HCT116 (cell line): Measurements from ENCODE around the gene GATC. TPM values are rescaled to one million over a fixed set of nuclear protein-coding genes. Genes with fewer than 3 reads are reported as not detected.

Experiments
- ATAC-seq: fragments of 200-7000 bp; cut with Tn5 transposase; 2 replicates; pipeline ENCODE4 v1.9.1; 2020; ENCODE audit warnings: mild to moderate bottlenecking, moderate library complexity
- BruUV-seq: library from RNA; stranded (reverse); fragments of 400-500 nt; replicated peaks from 2 replicates; lab custom pipeline; 2021; lab: Mats Ljungman, UMichigan
- CTCF ChIA-PET: fragments of 300-600 bp; sonication (Branson Sonifier 250); formaldehyde crosslinking; loops from one replicate; lab custom pipeline; 2021; ENCODE audit warnings: antibody characterized with exemption; lab: Charles Lee
- POLR2A ChIA-PET: fragments of 300-600, 350-600 bp; sonication (Branson Sonifier 250); formaldehyde crosslinking; loops from one replicate; lab custom pipeline; 2021; ENCODE audit warnings: antibody characterized with exemption; lab: Charles Lee
- RAD21 ChIA-PET, 2 experiments: fragments of 300-600 bp; sonication (Branson Sonifier 250); formaldehyde crosslinking; loops; one replicate each; lab custom pipeline; 2023; ENCODE audit warnings: low total read pairs in 2 of 2; ENCODE audit not compliant: uncharacterized antibody in 2 of 2, unreplicated experiment in 2 of 2, low non-redundant PET in 1 of 2; lab: Charles Lee
- DNase-seq: peaks from one replicate; pipeline ENCODE4 v3.0.0-alpha.2; 2010; ENCODE audit warnings: low read depth, low spot score
- H2AFZ ChIP-seq: fragments of 200-600 bp; shearing (Covaris generic), sonication (generic); 2 replicates; pipeline ENCODE4 v1.6.1; 2017; ENCODE audit warnings: low read depth, mixed run types, mixed read lengths, antibody characterized with exemption, low read length; ENCODE audit not compliant: poor library complexity, severe bottlenecking
- H3K27ac ChIP-seq: 2 replicates; pipeline ENCODE4 v1.5.1; 2012; ENCODE audit warnings: low read depth, low read length
- H3K27me3 ChIP-seq: fragments of 200-600 bp; sonication (generic); 2 replicates; pipeline ENCODE4 v1.6.1; 2016; ENCODE audit warnings: mixed run types, low read length, mixed read lengths; ENCODE audit not compliant: insufficient read depth
- H3K36me3 ChIP-seq, 2 experiments: fragments of 200-500 bp in 1 of 2; fragments of 200-600 bp in 1 of 2; sonication (Bioruptor generic) in 1 of 2; sonication (generic) in 1 of 2; 2 replicates each; pipeline versions ENCODE4 v1.5.1 to v1.6.1; 2014 to 2016; ENCODE audit warnings: low read length in 2 of 2, inconsistent platforms in 1 of 2, mixed read lengths in 1 of 2, mixed run types in 1 of 2; ENCODE audit not compliant: insufficient read depth in 2 of 2, control insufficient read depth in 1 of 2
- H3K4me1 ChIP-seq, 2 experiments: fragments of 200-600 bp in 1 of 2; sonication (generic) in 1 of 2; 2 replicates each; pipeline versions ENCODE4 v1.5.1 to v1.6.1; 2012 to 2017; ENCODE audit warnings: low read length in 2 of 2, inconsistent platforms in 1 of 2, mild to moderate bottlenecking in 1 of 2, mixed read lengths in 1 of 2, mixed run types in 1 of 2, moderate library complexity in 1 of 2; ENCODE audit not compliant: insufficient read depth in 2 of 2, control insufficient read depth in 1 of 2
- H3K4me2 ChIP-seq: fragments of 200-600 bp; sonication (generic); 2 replicates; pipeline ENCODE4 v1.6.1; 2017; ENCODE audit warnings: mixed run types, low read length, mixed read lengths
- H3K4me3 ChIP-seq, 2 experiments: fragments of 200-600 bp in 1 of 2; sonication (generic) in 1 of 2; replicated peaks in 1 of 2; 2 replicates each; pipeline ENCODE4 v1.5.1; 2011 to 2016; ENCODE audit warnings: low read length in 2 of 2, control low read depth in 1 of 2, low read depth in 1 of 2, mild to moderate bottlenecking in 1 of 2, mixed read lengths in 1 of 2, mixed run types in 1 of 2
- H3K79me2 ChIP-seq: fragments of 200-600 bp; sonication (generic); 2 replicates; pipeline ENCODE4 v1.6.1; 2017; ENCODE audit warnings: mild to moderate bottlenecking, mixed run types, low read length, moderate library complexity, mixed read lengths; ENCODE audit not compliant: insufficient read depth
- H3K9ac ChIP-seq: fragments of 200-600 bp; sonication (generic); 2 replicates; pipeline ENCODE4 v1.6.1; 2016; ENCODE audit warnings: low read length, mixed read lengths
- H3K9me2 ChIP-seq: fragments of 200-600 bp; sonication (generic), shearing (Covaris generic); 2 replicates; pipeline ENCODE4 v1.6.1; 2017; ENCODE audit warnings: mixed run types, mild to moderate bottlenecking, moderate library complexity; ENCODE audit not compliant: insufficient read depth
- H3K9me3 ChIP-seq, 2 experiments: fragments of 200-500 bp in 1 of 2; fragments of 200-600 bp in 1 of 2; sonication (Bioruptor generic) in 1 of 2; sonication (generic) in 1 of 2; 2 replicates each; pipeline ENCODE4 v1.6.1; 2014 to 2017; ENCODE audit warnings: low read length in 2 of 2, mixed read lengths in 2 of 2, inconsistent platforms in 1 of 2, low read depth in 1 of 2, mild to moderate bottlenecking in 1 of 2, mixed run types in 1 of 2, moderate library complexity in 1 of 2; ENCODE audit not compliant: control insufficient read depth in 1 of 2, insufficient read depth in 1 of 2
- H4K20me1 ChIP-seq: fragments of 200-600 bp; sonication (generic), shearing (Covaris generic); 2 replicates; pipeline ENCODE4 v1.6.1; 2017; ENCODE audit warnings: mixed run types, mild to moderate bottlenecking, moderate library complexity; ENCODE audit not compliant: insufficient read depth
- CEBPB ChIP-seq: IDR thresholded peaks from 2 replicates; pipeline ENCODE4 v1.6.1; 2012; ENCODE audit warnings: low read depth
- ELF1 ChIP-seq: IDR thresholded peaks from 2 replicates; pipeline ENCODE4 v1.6.1; 2012; ENCODE audit warnings: low read depth, borderline replicate concordance
- EZH2 ChIP-seq: fragments of 200-600 bp; sonication (generic); IDR thresholded peaks from 2 replicates; pipeline ENCODE4 v1.6.1; 2017; ENCODE audit warnings: antibody characterized with exemption, mixed run types
- JUND ChIP-seq: IDR thresholded peaks from 2 replicates; pipeline ENCODE4 v1.6.1; 2012
- POLR2A ChIP-seq: IDR thresholded peaks from 2 replicates; pipeline ENCODE4 v1.7.0; 2011; ENCODE audit warnings: borderline replicate concordance; ENCODE audit not compliant: insufficient read depth, insufficient read length; ENCODE audit errors: extremely low read depth
- POLR2AphosphoS5 ChIP-seq: IDR thresholded peaks from 2 replicates; pipeline ENCODE4 v1.6.1; 2011; ENCODE audit warnings: mild to moderate bottlenecking, low read depth, low read length, moderate library complexity
- SIN3A ChIP-seq: IDR thresholded peaks from 2 replicates; pipeline ENCODE4 v1.6.1; 2012; ENCODE audit warnings: low read depth
- SRF ChIP-seq: IDR thresholded peaks from 2 replicates; pipeline ENCODE4 v1.6.1; 2012; ENCODE audit warnings: low read depth
- TCF7L2 ChIP-seq: IDR thresholded peaks from 2 replicates; pipeline ENCODE4 v1.7.0; 2011; ENCODE audit warnings: borderline replicate concordance, inconsistent platforms; ENCODE audit not compliant: insufficient read depth, insufficient read length; ENCODE audit errors: extremely low read depth
- YY1 ChIP-seq: IDR thresholded peaks from 2 replicates; pipeline ENCODE4 v1.6.1; 2011; ENCODE audit warnings: low read length, low read depth, moderate library complexity, mild to moderate bottlenecking; ENCODE audit not compliant: insufficient replicate concordance; ENCODE audit errors: extremely low read depth
- ZNF274 ChIP-seq: fragments of 200-500 bp; sonication (Bioruptor generic); IDR thresholded peaks from 2 replicates; pipeline ENCODE4 v1.6.1; 2014; ENCODE audit warnings: mild to moderate bottlenecking, low read depth, low read length, inconsistent platforms
- intact Hi-C: fragments of 100-400 bp; cut with micrococcal nuclease; formaldehyde crosslinking; loops from 2 replicates; pipeline ENCODE4 v1.10.0; 2022
- total RNA-seq: library from RNA; stranded (reverse); gene quantifications from one replicate; pipeline ENCODE4 v1.2.1, GENCODE V29; 2021; ENCODE audit not compliant: unreplicated experiment
- TF ChIP-seq, protein P1 (sequence below): IDR thresholded peaks from 2 replicates; pipeline ENCODE4 v1.6.1; 2012
- TF ChIP-seq, protein P2 (sequence below), 3 experiments: fragments of 200-600 bp in 1 of 3; sonication (generic) in 1 of 3; IDR thresholded peaks in 2 of 3; conservative IDR thresholded peaks in 1 of 3; 2 replicates each; pipeline ENCODE4 v1.5.1; 2012 to 2017; ENCODE audit warnings: low read depth in 2 of 3, low read length in 2 of 3, antibody characterized with exemption in 1 of 3, borderline replicate concordance in 1 of 3, control low read depth in 1 of 3, mild to moderate bottlenecking in 1 of 3, mixed read lengths in 1 of 3, mixed run types in 1 of 3, moderate library complexity in 1 of 3; ENCODE audit not compliant: insufficient read depth in 1 of 3
- TF ChIP-seq, protein P3 (sequence below): IDR thresholded peaks from 2 replicates; pipeline ENCODE4 v1.6.1; 2011; ENCODE audit warnings: mild to moderate bottlenecking, low read length, moderate library complexity; ENCODE audit not compliant: insufficient replicate concordance; ENCODE audit errors: extremely low read depth
- TF ChIP-seq, protein P4 (sequence below): IDR thresholded peaks from 2 replicates; pipeline ENCODE4 v1.6.1; 2012
- TF ChIP-seq, protein P5 (sequence below): IDR thresholded peaks from 2 replicates; pipeline ENCODE4 v1.6.1; 2012; ENCODE audit warnings: low read depth

Gene GATC
- total RNA-seq, 1 experiment from 2014 or later: 48.7 TPM

DNA sequence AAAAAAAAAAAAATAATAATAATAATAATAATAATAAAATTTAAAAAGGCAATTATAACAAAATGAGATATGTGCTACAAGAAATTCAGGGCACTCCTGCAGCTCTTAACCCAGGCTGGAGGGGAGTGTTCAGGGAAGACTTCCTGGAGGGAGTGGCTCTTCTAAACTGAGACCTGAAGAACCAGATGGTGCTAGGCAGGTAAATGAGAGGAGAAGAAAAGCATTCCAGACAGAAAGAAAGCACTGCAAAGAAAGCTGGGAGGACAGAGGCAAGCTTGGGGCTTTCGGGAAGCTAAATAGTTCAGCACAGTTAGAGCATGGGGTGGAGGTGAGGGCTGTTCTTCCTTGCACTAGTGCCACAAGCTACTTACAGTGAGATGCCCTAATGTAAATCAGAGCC, 33.2 kb downstream of the GATC start:
- BruUV-seq: no TSS peak
- ChIA-PET POLR2A (interaction anchor here (0.8 to 1.2 kb wide), 2 partner anchors 12 to 16 kb away, joined by 3 to 4 read pairs; partner anchors contain the start of gene DYNLL1), CTCF (no interaction called here), RAD21 (no interaction called here)
- ATAC-seq (no peak), DNase-seq (no peak)
- no peaks in the 10 kb centered on the region for H4K20me1 ChIP-seq
- H3K27ac ChIP-seq: no peak overlapping the region
- H3K79me2 ChIP-seq: no peaks in the 10 kb centered on the region
- intact Hi-C loops: no loop called here
- H3K27me3 ChIP-seq: no peaks in the 10 kb centered on the region
- H3K4me3 ChIP-seq: no peak overlapping the region
- no peak overlapping the region for H2AFZ ChIP-seq
- H3K4me1 ChIP-seq: peaks cover 10 to 19% of the 10 kb centered on the region in 2 experiments
- no peaks in the 10 kb centered on the region for H3K9me3 ChIP-seq
- no peaks in the 10 kb centered on the region for H3K9me2 ChIP-seq
- TF ChIP-seq ELF1: no peak
- no peak for TF ChIP-seq TCF7L2
- TF ChIP-seq, protein P1, sequence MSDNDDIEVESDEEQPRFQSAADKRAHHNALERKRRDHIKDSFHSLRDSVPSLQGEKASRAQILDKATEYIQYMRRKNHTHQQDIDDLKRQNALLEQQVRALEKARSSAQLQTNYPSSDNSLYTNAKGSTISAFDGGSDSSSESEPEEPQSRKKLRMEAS: no peak
- TF ChIP-seq, protein P2, sequence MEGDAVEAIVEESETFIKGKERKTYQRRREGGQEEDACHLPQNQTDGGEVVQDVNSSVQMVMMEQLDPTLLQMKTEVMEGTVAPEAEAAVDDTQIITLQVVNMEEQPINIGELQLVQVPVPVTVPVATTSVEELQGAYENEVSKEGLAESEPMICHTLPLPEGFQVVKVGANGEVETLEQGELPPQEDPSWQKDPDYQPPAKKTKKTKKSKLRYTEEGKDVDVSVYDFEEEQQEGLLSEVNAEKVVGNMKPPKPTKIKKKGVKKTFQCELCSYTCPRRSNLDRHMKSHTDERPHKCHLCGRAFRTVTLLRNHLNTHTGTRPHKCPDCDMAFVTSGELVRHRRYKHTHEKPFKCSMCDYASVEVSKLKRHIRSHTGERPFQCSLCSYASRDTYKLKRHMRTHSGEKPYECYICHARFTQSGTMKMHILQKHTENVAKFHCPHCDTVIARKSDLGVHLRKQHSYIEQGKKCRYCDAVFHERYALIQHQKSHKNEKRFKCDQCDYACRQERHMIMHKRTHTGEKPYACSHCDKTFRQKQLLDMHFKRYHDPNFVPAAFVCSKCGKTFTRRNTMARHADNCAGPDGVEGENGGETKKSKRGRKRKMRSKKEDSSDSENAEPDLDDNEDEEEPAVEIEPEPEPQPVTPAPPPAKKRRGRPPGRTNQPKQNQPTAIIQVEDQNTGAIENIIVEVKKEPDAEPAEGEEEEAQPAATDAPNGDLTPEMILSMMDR (IDR thresholded peaks at IDR 0.05 in 2 of 3, conservative IDR thresholded peaks at IDR 0.05 in 1 of 3; ENCODE audit: borderline replicate concordance in 1 of 3, insufficient read depth in 1 of 3, low read depth in 2 of 3, low read length in 2 of 3): no peak
- TF ChIP-seq, protein P3, sequence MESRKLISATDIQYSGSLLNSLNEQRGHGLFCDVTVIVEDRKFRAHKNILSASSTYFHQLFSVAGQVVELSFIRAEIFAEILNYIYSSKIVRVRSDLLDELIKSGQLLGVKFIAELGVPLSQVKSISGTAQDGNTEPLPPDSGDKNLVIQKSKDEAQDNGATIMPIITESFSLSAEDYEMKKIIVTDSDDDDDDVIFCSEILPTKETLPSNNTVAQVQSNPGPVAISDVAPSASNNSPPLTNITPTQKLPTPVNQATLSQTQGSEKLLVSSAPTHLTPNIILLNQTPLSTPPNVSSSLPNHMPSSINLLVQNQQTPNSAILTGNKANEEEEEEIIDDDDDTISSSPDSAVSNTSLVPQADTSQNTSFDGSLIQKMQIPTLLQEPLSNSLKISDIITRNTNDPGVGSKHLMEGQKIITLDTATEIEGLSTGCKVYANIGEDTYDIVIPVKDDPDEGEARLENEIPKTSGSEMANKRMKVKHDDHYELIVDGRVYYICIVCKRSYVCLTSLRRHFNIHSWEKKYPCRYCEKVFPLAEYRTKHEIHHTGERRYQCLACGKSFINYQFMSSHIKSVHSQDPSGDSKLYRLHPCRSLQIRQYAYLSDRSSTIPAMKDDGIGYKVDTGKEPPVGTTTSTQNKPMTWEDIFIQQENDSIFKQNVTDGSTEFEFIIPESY: no peak
- TF ChIP-seq CEBPB: no peak
- no peak for TF ChIP-seq POLR2AphosphoS5
- TF ChIP-seq, protein P4, sequence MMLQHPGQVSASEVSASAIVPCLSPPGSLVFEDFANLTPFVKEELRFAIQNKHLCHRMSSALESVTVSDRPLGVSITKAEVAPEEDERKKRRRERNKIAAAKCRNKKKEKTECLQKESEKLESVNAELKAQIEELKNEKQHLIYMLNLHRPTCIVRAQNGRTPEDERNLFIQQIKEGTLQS: no peak
- TF ChIP-seq, protein P5, sequence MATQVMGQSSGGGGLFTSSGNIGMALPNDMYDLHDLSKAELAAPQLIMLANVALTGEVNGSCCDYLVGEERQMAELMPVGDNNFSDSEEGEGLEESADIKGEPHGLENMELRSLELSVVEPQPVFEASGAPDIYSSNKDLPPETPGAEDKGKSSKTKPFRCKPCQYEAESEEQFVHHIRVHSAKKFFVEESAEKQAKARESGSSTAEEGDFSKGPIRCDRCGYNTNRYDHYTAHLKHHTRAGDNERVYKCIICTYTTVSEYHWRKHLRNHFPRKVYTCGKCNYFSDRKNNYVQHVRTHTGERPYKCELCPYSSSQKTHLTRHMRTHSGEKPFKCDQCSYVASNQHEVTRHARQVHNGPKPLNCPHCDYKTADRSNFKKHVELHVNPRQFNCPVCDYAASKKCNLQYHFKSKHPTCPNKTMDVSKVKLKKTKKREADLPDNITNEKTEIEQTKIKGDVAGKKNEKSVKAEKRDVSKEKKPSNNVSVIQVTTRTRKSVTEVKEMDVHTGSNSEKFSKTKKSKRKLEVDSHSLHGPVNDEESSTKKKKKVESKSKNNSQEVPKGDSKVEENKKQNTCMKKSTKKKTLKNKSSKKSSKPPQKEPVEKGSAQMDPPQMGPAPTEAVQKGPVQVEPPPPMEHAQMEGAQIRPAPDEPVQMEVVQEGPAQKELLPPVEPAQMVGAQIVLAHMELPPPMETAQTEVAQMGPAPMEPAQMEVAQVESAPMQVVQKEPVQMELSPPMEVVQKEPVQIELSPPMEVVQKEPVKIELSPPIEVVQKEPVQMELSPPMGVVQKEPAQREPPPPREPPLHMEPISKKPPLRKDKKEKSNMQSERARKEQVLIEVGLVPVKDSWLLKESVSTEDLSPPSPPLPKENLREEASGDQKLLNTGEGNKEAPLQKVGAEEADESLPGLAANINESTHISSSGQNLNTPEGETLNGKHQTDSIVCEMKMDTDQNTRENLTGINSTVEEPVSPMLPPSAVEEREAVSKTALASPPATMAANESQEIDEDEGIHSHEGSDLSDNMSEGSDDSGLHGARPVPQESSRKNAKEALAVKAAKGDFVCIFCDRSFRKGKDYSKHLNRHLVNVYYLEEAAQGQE: no peak
- no peak for TF ChIP-seq SRF
- TF ChIP-seq YY1: no peak
- TF ChIP-seq EZH2: no peak
- TF ChIP-seq ZNF274: no peak
- TF ChIP-seq SIN3A: no peak
- TF ChIP-seq POLR2A: no peak
- no peak for TF ChIP-seq JUND
- no peak overlapping the region for H3K4me2 ChIP-seq
- H3K36me3 ChIP-seq: no peaks in the 10 kb centered on the region
- no peak overlapping the region for H3K9ac ChIP-seq
